Daoy (cell line): ENCODE measurements around the gene SRGAP1. TPM values are rescaled to one million over a fixed set of nuclear protein-coding genes. Genes with fewer than 3 reads are reported as not detected.
A peak's percentile ranks its signal among the peaks of the same experiment; 100 is the strongest.

Source experiments
- DNase-seq: peaks from one replicate; pipeline ENCODE4 v3.0.0-alpha.2; 2015; ENCODE audit warnings: low read depth
- total RNA-seq: library from RNA; depleted of rRNA; stranded (reverse); fragments of >200 nt; shearing (Covaris generic); gene quantifications from 2 replicates; pipeline ENCODE4 v1.2.3, GENCODE V29; 2014; rRNA removed

Gene SRGAP1
- 0.91 and 1.7 TPM in 2 replicates for total RNA-seq

DNA sequence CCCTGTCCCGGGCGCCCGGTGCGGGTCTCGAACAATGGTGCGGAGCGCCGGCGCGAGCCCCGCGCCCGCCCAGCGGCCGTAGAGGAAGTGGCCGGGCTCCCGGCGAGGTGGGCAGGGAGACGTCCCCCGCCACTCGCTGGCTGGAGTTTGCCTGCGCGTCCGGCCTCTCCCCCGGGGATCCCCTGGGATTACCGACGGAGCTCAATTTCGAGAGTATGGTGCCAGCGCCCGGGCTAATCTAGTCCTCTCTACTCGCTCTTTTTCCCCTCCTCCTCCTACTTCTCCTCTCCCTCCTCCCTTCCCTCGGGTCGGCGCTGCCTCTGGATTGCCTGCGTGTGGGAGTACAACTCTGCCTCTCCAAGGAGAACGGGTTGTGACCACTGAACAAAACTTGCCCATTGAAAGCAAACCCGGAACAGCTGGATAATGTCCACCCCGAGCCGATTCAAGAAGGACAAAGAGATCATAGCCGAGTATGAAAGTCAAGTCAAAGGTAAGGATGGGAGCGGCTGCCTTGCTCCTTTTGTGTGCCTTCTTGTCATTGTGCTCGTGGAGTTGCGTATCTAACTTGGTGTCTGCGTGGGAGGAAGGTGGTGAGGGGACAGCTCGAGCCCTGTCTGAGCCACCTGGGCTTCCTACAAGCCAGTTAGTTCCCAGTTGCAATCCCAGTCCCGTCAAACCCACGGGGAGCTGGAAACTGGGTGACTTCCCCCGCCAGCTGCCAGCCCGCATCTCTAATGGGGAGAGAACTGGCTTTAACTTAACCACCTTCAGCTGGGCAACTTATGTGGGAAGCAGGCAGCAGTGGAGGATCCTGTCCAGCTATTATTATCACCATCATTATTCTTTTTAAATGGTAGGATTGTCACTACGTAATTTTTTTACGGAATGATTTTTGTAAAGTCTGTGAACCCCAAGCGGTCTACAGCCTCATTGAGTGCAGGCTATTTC lies at the start of gene SRGAP1:
Gene SRGAP1, plus strand, starts transcription at position 310 of the 951 bp plus-strand sequence. Its CDS starts 117 bp downstream, at position 427.
- DNase-seq: peak; percentile 73

DNA sequence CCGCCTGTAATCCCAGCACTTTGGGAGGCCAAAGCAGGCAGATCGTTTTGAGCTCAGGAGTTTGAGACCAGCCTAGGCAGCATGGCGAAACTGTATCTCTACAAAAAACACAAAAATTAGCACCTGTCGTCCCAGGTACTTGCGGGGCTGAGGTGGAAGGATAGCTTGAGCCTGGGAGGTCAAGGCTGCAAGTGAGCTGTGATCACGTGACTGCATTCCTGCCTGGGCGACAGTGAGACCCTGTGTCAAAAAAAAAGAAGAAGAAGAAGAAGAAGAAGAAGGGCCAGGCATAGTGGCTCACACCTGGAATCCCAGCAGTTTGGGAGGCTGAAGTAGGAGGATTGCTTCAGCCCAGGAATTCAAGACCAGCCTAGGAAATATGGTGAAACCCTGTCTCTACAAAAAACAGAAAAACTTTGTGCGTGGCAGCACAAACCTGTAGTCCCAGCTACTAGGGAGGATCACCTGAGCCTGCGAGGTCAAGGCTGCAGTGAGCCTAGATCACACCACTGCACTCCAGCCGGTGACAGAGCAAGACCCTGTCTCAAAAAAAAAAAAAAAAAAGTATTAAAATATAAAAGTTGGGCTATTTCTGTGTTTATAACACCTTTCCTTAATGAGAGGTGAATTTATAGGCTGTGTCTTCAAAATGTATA lies 49.3 kb upstream of the SRGAP1 start:
- no peak for DNase-seq

DNA sequence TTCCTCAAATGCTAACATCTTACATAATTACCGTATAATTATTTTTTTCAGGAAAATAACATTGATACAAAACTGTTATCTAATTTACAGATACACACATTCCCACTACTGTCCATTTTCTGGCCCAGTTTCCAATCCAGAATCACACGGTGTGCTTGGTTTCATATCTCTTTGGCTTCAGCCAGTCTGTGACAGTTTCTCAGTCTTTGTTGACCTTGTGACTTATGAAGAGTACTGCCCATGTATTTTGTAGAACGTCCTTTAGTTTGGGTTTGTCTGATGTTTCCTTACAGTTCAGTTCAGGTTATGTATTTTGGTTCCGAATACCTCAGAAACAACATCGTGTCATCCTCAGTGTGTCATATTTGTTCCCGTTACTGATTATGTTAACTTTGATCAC lies 48.6 kb upstream of the SRGAP1 start:
- DNase-seq: no peak

DNA sequence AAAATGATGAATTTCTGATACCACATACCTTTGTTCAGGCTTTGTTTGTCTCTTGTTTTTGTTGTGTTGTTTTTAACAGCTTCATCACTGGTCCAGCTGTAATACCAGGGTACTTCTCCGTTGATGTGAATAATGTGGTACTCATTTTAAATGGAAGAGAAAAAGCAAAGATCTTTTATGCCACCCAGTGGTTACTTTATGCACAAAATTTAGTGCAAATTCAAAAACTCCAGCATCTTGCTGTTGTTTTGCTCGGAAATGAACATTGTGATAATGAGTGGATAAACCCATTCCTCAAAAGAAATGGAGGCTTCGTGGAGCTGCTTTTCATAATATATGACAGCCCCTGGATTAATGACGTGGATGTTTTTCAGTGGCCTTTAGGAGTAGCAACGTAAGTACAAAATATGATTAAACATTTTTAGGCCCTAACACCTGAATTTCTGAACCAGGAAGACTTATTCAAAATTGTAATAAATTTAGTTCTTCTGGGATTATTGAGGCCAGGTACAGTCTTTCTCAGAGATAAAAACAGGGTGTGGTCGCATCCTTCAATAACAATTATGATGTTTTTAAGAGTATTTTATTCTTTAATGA lies 42.4 kb upstream of the SRGAP1 start:
- no peak for DNase-seq

DNA sequence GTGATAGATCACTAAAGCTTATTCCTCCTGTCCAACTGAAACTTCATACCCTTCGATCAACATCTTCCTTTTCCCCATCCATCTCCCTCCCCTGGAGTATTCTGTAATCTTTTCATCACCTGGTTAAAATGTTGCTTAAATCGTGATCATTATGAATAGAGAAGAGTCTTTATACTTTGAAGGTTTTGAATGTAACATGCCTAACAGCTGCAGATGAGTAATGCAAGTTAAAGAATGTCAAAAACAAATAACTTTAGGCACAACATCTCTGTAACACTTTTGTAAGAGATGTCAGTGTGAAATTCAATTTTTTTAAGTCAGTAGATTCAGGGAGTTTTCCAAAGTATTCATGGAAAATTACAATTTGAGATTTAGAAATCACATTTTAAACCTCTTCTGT lies 39.8 kb upstream of the SRGAP1 start:
- no peak for DNase-seq

DNA sequence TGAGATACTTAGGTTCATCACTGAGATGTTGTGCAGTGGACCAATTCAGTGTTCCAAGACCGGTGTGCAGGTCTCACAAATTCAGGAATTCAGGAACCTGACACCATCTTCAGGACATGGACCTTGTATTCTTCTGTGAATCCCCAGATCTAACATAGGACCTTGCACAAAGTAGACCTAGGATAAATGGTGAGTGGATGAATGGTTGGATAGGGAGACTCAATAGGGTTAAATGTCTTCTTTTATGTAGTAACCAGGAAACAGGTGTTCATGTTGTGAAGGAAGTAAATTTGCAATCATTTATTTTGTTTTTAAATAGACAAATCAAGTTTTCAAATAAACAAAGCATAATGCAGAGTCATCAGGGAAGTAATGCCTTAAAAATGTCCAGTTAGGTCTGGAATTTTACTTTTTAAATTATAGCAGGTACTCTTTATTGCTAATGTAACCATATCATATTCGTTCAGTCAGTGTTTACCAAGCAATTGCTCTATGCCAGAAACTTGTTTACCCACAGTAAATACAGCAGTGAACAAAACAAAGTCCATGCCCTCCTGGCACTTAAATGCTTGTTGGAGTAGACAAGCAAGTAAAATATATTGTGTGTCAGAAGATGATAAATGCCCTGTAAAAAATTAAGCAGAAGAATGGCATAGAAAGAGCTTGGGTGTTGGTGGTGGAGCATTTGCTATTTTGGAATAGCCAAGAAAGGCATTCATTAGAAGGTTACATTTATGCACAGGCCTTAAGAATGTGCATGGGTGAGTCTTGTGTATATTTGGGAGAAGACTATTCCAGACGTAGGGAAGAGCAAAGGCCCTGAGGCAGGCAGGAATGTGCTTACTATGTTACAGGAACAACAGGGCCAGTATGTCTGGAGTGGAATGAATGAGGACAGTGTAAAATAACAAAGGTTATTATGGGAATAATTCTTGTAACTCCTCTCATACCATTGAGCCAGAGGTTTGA lies 38.5 kb upstream of the SRGAP1 start:
- DNase-seq: no peak

DNA sequence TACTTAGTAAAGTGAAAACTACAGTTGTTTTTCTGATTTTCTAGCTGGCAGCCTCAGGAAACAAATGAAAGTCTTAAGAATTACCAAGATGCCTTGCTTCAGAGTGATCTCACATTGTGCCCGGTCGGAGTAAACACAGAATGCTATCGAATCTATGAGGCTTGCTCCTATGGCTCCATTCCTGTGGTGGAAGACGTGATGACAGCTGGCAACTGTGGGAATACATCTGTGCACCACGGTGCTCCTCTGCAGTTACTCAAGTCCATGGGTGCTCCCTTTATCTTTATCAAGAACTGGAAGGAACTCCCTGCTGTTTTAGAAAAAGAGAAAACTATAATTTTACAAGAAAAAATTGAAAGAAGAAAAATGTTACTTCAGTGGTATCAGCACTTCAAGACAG lies 35.9 kb upstream of the SRGAP1 start:
- DNase-seq: no peak

DNA sequence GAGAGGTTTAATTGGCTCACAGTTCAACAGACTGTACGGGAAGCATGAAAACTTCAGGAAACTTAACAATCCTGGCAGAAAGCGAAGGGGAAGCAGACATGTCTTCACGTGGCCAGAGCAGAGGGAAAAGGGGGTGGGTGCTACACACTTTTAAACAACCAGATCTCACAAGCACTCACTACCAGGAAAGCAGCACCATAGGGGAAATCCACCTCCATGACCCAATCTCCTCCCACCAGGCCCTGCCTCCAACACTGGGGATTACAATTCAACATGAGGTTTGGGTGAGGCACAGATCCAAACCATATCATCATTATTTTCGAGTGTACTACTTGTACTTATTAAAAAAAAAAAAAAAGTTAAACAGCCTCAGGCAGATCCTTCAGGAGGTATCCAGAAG lies 34.9 kb upstream of the SRGAP1 start:
- no peak for DNase-seq

DNA sequence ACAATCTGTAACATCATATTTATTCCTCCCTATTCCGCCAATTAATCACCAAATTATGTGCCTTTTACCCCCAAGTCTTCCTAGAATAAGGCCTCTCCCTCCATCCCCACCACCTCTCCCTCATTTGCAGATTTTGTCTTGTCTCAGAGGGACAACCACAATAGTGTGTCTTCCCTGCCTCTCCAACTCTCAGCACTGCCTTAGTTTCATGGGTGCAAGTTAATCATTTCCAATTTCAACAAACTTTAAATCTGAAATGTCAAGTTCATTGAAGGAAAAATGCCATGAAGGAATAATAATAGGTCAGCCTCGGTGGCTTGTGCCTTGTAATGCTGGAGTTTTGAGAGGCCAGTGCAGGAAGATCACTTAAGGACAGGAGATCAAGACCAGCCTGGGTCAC lies 33.2 kb upstream of the SRGAP1 start:
- no peak for DNase-seq

DNA sequence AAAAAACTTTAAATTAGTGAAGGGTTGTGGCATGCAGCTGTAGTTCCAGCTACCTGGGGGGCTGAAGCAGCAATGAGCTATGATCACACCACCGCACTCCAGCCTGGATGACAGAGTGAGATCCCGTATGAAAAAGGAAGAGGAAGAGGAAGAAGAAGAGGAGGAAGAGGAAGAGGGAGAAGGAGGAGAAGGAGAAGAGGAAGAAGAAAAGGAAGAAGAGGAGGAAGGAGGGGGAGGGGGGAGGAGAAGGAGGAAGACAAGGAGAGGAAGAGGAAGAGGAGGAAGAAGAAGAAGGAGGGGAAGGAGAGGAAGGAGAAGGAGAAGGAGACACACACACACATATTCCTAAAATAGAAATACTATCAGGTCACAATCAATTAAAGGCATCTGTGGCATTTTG lies 32.7 kb upstream of the SRGAP1 start:
- no peak for DNase-seq

DNA sequence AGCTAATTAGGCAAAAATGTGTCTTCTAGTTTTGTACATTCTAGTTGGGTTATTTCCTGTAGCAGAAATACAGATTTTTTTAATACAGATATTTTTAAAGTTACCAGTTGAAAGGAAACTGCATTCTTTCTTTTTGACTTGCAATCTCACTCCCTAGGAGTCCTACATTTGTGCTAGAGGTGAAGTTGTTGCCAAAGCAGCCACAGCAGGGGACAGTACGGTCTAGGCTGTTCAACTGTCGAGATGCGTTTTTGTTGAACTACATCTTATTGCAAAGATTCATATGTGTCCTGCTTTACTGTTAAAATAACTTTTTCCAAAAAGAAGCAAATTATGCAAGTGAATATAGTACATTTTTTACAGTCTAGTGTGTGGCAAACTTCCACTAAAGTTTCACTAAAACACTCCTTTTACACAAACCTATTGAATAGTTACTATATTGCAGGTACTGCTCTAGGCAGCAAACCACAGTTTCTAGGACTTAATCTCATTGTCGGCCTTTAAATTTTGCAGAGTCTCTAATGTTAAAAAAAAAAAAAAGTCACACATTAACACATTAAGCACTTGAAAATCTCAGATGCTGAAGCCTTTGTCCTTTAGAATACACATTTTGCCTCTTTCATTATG lies 30.2 kb upstream of the SRGAP1 start:
- no peak for DNase-seq

DNA sequence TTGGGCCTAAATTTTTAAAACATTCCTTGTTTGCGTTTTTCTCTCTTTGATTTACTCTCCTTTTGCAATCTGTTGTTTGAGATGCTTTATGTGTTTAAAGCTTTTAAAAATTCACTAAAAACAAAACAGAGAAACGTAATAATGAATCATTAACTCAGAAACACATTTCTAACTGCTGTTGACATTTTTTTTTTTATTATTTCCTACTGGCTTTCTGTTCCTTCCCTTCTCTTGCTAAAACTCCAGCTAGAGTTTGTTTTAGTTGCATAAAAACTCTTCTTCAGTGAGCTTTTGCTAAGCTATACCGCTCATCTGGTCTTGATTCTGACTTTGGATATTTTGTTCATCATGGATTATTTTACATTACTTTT lies 29.0 kb upstream of the SRGAP1 start:
- DNase-seq: no peak

DNA sequence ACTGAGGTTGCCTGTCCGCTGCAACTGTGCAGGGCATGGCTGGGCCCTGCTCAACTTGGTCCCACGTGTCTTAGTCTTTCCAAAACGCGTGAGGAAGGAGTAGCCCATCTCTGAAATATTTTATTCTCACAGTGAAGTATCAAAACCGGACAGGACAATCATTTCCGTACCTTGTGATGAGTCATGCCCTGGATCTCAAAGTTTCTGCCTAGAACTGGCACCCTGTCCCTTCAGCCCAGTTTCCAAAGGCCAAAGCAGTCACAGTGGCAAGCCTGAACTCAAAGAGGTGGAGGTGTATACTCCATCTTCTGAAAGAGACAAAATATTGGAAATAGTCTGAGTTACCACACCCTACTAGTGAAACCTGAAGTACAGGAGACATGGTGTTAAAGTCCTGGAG lies 28.5 kb upstream of the SRGAP1 start:
- no peak for DNase-seq

DNA sequence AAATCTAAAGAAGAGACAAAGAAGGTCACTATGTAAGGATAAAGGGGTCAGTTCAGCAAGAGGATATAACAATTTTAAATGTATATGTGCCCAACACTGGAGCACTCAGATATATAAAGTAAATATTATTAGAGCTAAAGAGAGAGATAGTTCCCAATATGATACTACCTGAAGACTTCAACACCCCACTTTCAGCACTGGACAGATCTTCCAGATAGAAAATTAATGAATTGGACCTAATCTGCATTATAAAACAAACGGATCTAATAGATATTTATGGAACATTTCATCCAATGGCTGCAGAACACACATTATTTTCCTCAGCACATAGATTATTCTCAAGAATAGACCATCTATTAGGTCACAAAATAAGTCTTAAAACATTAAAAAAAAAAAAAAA lies 24.1 kb upstream of the SRGAP1 start:
- DNase-seq: no peak

DNA sequence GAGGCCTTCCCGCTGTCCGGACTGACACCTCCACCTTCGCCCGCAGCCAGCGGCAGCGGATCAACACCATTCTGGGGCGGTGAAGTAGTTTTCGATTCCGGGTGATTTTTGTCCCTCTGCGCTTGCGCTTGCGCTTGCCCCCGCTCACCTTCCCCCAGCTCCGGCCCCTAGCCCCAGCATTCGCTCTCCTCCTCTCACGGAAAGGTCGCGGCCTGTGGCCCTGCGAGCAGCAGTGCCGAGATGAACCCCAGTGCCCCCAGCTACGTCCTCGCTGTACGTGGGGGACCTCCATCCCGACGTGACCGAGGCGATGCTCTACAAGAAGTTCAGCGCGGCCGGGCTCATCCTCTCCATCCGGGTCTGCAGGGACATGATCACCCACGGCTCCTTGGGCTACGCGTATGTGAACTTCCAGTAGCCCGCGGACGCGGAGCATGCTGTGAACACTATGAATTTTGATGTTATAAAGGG lies 22.7 kb upstream of the SRGAP1 start:
- peak; percentile 22 for DNase-seq

DNA sequence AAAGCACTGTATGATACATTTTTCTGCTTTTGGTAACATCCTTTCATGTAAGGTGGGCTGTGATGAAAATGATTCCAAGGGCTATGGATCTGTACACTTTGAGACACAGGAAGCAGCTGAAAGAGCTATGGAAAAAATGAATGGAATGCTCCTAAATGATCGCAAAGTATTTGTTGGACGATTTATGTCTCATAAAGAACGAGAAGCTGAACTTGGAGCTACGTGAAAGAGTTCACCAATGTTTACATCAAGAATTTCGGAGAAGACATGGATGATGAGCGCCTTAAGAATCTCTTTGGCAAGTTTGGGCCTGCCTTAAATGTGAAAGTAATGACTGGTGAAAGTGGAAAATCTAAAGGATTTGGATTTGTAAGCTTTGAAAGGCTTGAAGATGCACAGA lies 22.1 kb upstream of the SRGAP1 start:
- no peak for DNase-seq

DNA sequence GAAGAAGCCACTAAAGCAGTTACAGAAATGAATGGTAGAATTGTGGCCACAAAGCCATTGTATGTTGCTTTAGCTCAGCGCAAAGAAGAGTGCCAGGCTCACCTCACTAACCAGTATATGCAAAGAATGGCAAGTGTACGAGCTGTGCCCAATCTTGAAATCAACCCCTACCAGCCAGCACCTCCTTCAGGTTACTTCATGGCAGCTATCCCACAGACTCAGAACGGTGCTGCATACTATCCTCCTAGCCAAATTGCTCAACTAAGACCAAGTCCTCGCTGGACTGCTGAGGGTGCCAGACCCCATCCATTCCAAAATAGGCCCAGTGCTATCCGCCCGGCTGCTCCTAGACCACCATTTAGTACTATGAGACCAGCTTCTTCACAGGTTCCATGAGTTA lies 21.5 kb upstream of the SRGAP1 start:
- no peak for DNase-seq

DNA sequence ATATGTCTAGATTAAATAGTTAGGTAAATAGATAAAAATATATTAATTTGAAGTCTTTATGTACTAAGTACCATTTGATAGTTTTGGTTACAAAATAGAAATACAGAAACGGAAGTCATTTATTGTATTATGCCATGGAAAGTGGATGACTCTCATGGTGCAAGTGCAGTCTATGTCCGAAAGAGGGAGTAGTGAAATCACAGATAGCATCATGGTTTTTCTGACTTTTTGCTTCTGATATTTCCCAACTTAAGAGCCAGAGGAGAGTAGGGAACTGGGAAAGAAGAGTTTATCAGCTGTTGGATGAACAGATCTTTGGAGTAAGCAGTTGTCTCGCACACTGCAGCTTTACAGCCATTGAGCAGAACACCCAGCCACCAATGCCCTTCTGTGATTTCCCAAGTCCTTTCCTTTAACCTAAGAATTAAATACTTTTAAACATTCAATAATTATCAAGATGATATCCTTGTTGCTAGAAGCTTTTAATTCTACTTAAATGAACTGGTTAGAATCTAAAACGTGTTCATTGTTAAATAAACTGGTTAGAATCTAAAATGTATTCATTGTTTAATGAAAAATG lies 18.4 kb upstream of the SRGAP1 start:
- peak; percentile 57 for DNase-seq

DNA sequence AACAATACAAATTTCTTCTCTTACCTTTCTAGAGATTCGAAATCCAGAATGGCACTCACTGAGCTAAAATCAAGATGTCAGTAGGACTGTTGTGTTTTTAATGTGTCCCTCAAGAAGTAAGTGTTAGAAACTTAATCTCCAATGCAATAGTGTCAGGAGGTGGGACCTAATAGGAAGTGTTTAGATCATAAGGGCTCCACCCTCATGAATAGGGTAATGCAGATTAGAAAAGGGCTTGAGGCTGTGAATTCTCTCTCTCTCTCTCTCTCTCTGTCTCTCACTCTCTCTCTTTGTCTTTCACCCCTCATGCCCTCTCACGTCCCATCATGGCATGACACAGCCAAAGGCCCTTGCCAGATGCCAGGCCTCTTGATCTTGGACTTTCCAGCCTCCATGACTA lies 15.6 kb upstream of the SRGAP1 start:
- no peak for DNase-seq

DNA sequence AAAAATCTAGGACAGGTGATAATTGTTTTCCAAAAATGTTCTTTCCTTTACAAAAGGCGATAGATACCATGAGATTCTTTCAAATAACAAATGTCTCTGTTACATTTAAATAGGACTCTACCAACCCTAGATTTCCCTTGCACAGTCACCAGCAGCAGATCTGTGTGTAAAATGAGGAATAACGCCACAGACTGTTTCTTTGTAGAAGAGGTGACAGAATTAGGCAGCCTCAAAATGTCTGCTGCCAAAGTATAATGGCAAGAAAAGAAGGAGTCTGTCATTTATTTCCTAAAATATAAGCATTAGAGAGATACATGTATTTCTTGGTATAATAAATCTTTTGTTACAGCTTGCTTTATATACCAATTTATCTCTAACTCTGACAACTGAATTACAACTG lies 8.5 kb upstream of the SRGAP1 start:
- no peak for DNase-seq

DNA sequence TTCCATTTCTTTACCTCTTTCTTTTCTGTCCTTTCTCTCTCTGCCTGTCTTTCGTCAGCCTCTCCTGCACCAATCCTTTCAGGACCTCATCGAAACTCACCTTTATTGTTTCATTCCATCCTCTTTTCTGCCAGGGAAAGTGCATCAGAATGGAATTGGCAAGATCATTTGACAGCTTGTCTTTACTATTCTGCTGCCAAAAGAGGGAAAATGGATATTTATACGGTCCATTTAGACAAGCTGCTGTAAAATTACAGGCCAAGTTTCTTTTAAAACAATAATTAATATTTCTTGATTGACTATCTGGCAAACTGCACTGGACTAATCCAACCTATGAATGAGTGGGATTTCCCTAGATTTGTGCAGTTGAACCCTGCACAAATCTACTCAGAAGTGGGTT lies 7.6 kb upstream of the SRGAP1 start:
- no peak for DNase-seq
